ENCODE results near the gene TANC1. TPM values are rescaled to one million over a fixed set of nuclear protein-coding genes. Genes with fewer than 3 reads are reported as not detected.

The TANC1 gene
- total and polyA plus RNA-seq, 2 experiments from 2014 or later = 2.8 to 9.5 TPM

- TF ChIP-seq STAT1 (IDR thresholded peaks at IDR 0.05; ENCODE audit: unreplicated experiment) (no peak), ZNF114 (CRISPR knock-in tag; IDR thresholded peaks at IDR 0.05) (no peak), CREB1 (CRISPR knock-in tag; IDR thresholded peaks at IDR 0.05; ENCODE audit: low read depth) (no peak), ZNF462 (CRISPR knock-in tag; IDR thresholded peaks at IDR 0.05) (no peak), REST (IDR thresholded peaks at IDR 0.05; ENCODE audit: unreplicated experiment) (no peak), POLR2AphosphoS5 (IDR thresholded peaks at IDR 0.05; ENCODE audit: low read depth) (no peak), EZH2 (IDR thresholded peaks at IDR 0.05; ENCODE audit: low read depth, unreplicated experiment) (no peak), NANOG (IDR thresholded peaks at IDR 0.05; ENCODE audit: borderline replicate concordance) (no peak)
- Histone ChIP-seq H3K4me3 (no peak overlapping the region), H3K9me2 (ENCODE audit: insufficient read depth) (no peaks in the 10 kb centered on the region), H3K27me3 (ENCODE audit: insufficient read depth) (no peaks in the 10 kb centered on the region), H3K27ac (ENCODE audit: low read depth) (no peak overlapping the region), H3K36me3 (ENCODE audit: insufficient read depth) (no peaks in the 10 kb centered on the region), H3K4me2 (no peak overlapping the region), H3K4me1 (ENCODE audit: insufficient read depth) (0 out of 2 replicates have a peak, but pooled peaks cover 3% of the 10 kb centered on the region), H3K79me2 (replicated peaks; ENCODE audit: insufficient read depth) (no peaks in the 10 kb centered on the region), H2AFZ (no peak overlapping the region), H3F3A (replicated peaks; ENCODE audit: low read depth) (no peaks in the 10 kb centered on the region), H4K20me1 (replicated peaks; ENCODE audit: insufficient read depth) (no peaks in the 10 kb centered on the region)
- no peaks in the 10 kb centered on the region for H3K27me3 Mint-ChIP-seq (ENCODE audit: insufficient read depth, low read depth, poor library complexity)
- peaks cover 15% of the 10 kb centered on the region for H3K4me1 Mint-ChIP-seq
- no peak overlapping the region; the same call in 1 of the 2 replicates for H3K27ac Mint-ChIP-seq
- ATAC-seq (no peak), DNase-seq (ENCODE audit: low spot score) (no peak)
- no peaks in the 10 kb centered on the region for H3K36me3 Mint-ChIP-seq (ENCODE audit: low read depth)
- H3K9me3 Mint-ChIP-seq = no peaks in the 10 kb centered on the region
- H3K4me3 Mint-ChIP-seq = no peak overlapping the region
Measured at GRCh38 chr2:159152128-159152778, 183.8 kb downstream of the TANC1 start.
